ENCODE data around the gene SRPX.

The SRPX gene

GRCh38 chrX:38214551-38215531 lies 5.8 kb downstream of the SRPX start:
- DNase-seq (ENCODE audit: low read depth, low spot score) = no peak
- H3K4me3 ChIP-seq = no peak overlapping the region
- H3K36me3 ChIP-seq (ENCODE audit: insufficient read depth, low read length) = no peaks in the 10 kb centered on the region
- no peak overlapping the region for H3K9ac ChIP-seq (ENCODE audit: insufficient read length)
- TF ChIP-seq POLR2AphosphoS5 (IDR thresholded peaks at IDR 0.05; ENCODE audit: borderline replicate concordance, low read depth, low read length) = no peak
- no peaks in the 10 kb centered on the region for H3K9me3 ChIP-seq (ENCODE audit: low read depth, low read length)
- no peak overlapping the region for H3K27ac ChIP-seq

GRCh38 chrX:38214044-38214443 lies 6.6 kb downstream of the SRPX start:
- no peaks in the 10 kb centered on the region for H3K9me3 ChIP-seq (ENCODE audit: low read depth, low read length)
- no peak for DNase-seq (ENCODE audit: low read depth, low spot score)

GRCh38 chrX:38211891-38212635 lies 8.6 kb downstream of the SRPX start:
- Histone ChIP-seq H3K4me3 (no peak overlapping the region), H3K36me3 (ENCODE audit: insufficient read depth, low read length) (no peaks in the 10 kb centered on the region), H3K9ac (ENCODE audit: insufficient read length) (no peak overlapping the region), H3K27ac (no peak overlapping the region), H3K9me3 (ENCODE audit: low read depth, low read length) (no peaks in the 10 kb centered on the region)
- TF ChIP-seq FOXP2 (optimal IDR thresholded peaks at IDR 0.05; ENCODE audit: control extremely low read depth, extremely low read length, insufficient read depth) (no peak), EZH2 (IDR thresholded peaks at IDR 0.05) (no peak), POLR2AphosphoS5 (IDR thresholded peaks at IDR 0.05; ENCODE audit: borderline replicate concordance, low read depth, low read length) (no peak)
- no peak for DNase-seq (ENCODE audit: low read depth, low spot score)

More at GRCh38 chrX:38214044-38214443, 6.6 kb downstream of the SRPX start:
- Histone ChIP-seq H3K36me3 (ENCODE audit: insufficient read depth, low read length) (no peaks in the 10 kb centered on the region), H3K4me3 (no peak overlapping the region), H3K9ac (ENCODE audit: insufficient read length) (no peak overlapping the region), H3K27ac (no peak overlapping the region)
- TF ChIP-seq FOXP2 (optimal IDR thresholded peaks at IDR 0.05; ENCODE audit: control extremely low read depth, extremely low read length, insufficient read depth) = no peak
- TF ChIP-seq EZH2 (IDR thresholded peaks at IDR 0.05) = no peak
- no peak for TF ChIP-seq POLR2AphosphoS5 (IDR thresholded peaks at IDR 0.05; ENCODE audit: borderline replicate concordance, low read depth, low read length)

- Histone ChIP-seq H3K9me3 (ENCODE audit: low read depth, low read length) (no peaks in the 10 kb centered on the region), H3K4me3 (no peak overlapping the region), H3K27ac (no peak overlapping the region), H3K36me3 (ENCODE audit: insufficient read depth, low read length) (no peaks in the 10 kb centered on the region), H3K9ac (ENCODE audit: insufficient read length) (no peak overlapping the region)
- no peak for DNase-seq (ENCODE audit: low read depth, low spot score)
- no peak for TF ChIP-seq POLR2AphosphoS5 (IDR thresholded peaks at IDR 0.05; ENCODE audit: borderline replicate concordance, low read depth, low read length)
- no peak for TF ChIP-seq FOXP2 (optimal IDR thresholded peaks at IDR 0.05; ENCODE audit: control extremely low read depth, extremely low read length, insufficient read depth)
Measured at GRCh38 chrX:38206542-38206941, 14.1 kb downstream of the SRPX start.

- DNase-seq (ENCODE audit: low read depth, low spot score) = no peak
- H3K9ac ChIP-seq (ENCODE audit: insufficient read length) = no peak overlapping the region
- H3K27ac ChIP-seq = no peak overlapping the region
- H3K36me3 ChIP-seq (ENCODE audit: insufficient read depth, low read length) = no peaks in the 10 kb centered on the region
- TF ChIP-seq POLR2AphosphoS5 (IDR thresholded peaks at IDR 0.05; ENCODE audit: borderline replicate concordance, low read depth, low read length) = no peak
- H3K4me3 ChIP-seq = no peak overlapping the region
- H3K9me3 ChIP-seq (ENCODE audit: low read depth, low read length) = no peaks in the 10 kb centered on the region
Measured at GRCh38 chrX:38206036-38206435, 14.6 kb downstream of the SRPX start.

- H3K36me3 ChIP-seq (ENCODE audit: insufficient read depth, low read length) = no peaks in the 10 kb centered on the region
- H3K27ac ChIP-seq = no peak overlapping the region
- no peak for DNase-seq (ENCODE audit: low read depth, low spot score)
- no peak overlapping the region for H3K4me3 ChIP-seq
- TF ChIP-seq EZH2 (IDR thresholded peaks at IDR 0.05) = no peak
- TF ChIP-seq FOXP2 (optimal IDR thresholded peaks at IDR 0.05; ENCODE audit: control extremely low read depth, extremely low read length, insufficient read depth) = no peak
- no peak for TF ChIP-seq POLR2AphosphoS5 (IDR thresholded peaks at IDR 0.05; ENCODE audit: borderline replicate concordance, low read depth, low read length)
- H3K9me3 ChIP-seq (ENCODE audit: low read depth, low read length) = no peaks in the 10 kb centered on the region
- no peak overlapping the region for H3K9ac ChIP-seq (ENCODE audit: insufficient read length)
Measured at GRCh38 chrX:38205039-38205438, 15.6 kb downstream of the SRPX start.

- no peaks in the 10 kb centered on the region for H3K36me3 ChIP-seq (ENCODE audit: insufficient read depth, low read length)
- no peak for DNase-seq (ENCODE audit: low read depth, low spot score)
- no peaks in the 10 kb centered on the region for H3K9me3 ChIP-seq (ENCODE audit: low read depth, low read length)
- no peak overlapping the region for H3K4me3 ChIP-seq
- no peak overlapping the region for H3K27ac ChIP-seq
- no peak overlapping the region for H3K9ac ChIP-seq (ENCODE audit: insufficient read length)
- TF ChIP-seq POLR2AphosphoS5 (IDR thresholded peaks at IDR 0.05; ENCODE audit: borderline replicate concordance, low read depth, low read length) (no peak), EZH2 (IDR thresholded peaks at IDR 0.05) (no peak), FOXP2 (optimal IDR thresholded peaks at IDR 0.05; ENCODE audit: control extremely low read depth, extremely low read length, insufficient read depth) (no peak)
Measured at GRCh38 chrX:38192007-38192810, 28.5 kb downstream of the SRPX start.

Data from SK-N-MC (cell line).